T-helper 2 cell treated with Interferon-gamma antibody and Interleukin-4, amounts not matched to agents 100 ng/mL and 5 ng/mL, for 36 hours (primary cell): ENCODE measurements around the gene POP5. TPM values are rescaled to one million over a fixed set of nuclear protein-coding genes. Genes with fewer than 3 reads are reported as not detected.

Source experiments
- intact Hi-C: fragments of 100-400 bp; cut with micrococcal nuclease; formaldehyde crosslinking; loops from one replicate; pipeline ENCODE4 v1.15.1; 2023
- total RNA-seq: library from RNA; stranded (reverse); gene quantifications from 2 replicates; pipeline ENCODE4 v1.2.3, GENCODE V29; 2022

POP5 gene
- total RNA-seq, 1 donor from 2014 or later: 63.5 TPM

GRCh38 chr12:120590741-120591407, 9.7 kb upstream of the POP5 start:
- intact Hi-C loops: no loop called here

- intact Hi-C loops: no loop called here
Measured at GRCh38 chr12:120588948-120589930, 8.0 kb upstream of the POP5 start.

GRCh38 chr12:120588371-120588770, 7.2 kb upstream of the POP5 start:
- intact Hi-C loops: no loop called here

GRCh38 chr12:120586860-120587259, 5.7 kb upstream of the POP5 start:
- intact Hi-C loops: no loop called here

GRCh38 chr12:120586206-120586605, 5.0 kb upstream of the POP5 start:
- intact Hi-C loops: no loop called here

GRCh38 chr12:120584343-120585149, 3.3 kb upstream of the POP5 start:
- intact Hi-C loops: loop anchor here (1.0 to 5.0 kb wide), 4 partner anchors 47 to 917 kb away; partner anchors contain the start of genes ACADS and PRKAB1

GRCh38 chr12:120583478-120584030, 2.4 kb upstream of the POP5 start:
- intact Hi-C loops: loop anchor here (1.0 to 5.0 kb wide), 5 partner anchors 46 to 916 kb away; partner anchors contain the start of genes ACADS and PRKAB1

- intact Hi-C loops: loop anchor here (1.0 to 5.0 kb wide), 8 partner anchors 45 to 915 kb away; partner anchors contain the start of genes ACADS, COX6A1, PRKAB1 and UNC119B
Measured at GRCh38 chr12:120581998-120582397, 796 bp upstream of the POP5 start.

- intact Hi-C loops: no loop called here
Measured at GRCh38 chr12:120579179-120579578, 2.0 kb downstream of the POP5 start.

GRCh38 chr12:120574106-120574505, 7.1 kb downstream of the POP5 start:
- intact Hi-C loops: no loop called here

GRCh38 chr12:120573560-120573959, 7.6 kb downstream of the POP5 start:
- intact Hi-C loops: no loop called here

- intact Hi-C loops: no loop called here
Measured at GRCh38 chr12:120571299-120571698, 9.9 kb downstream of the POP5 start.

- intact Hi-C loops: no loop called here
Measured at GRCh38 chr12:120563495-120563894, 17.7 kb downstream of the POP5 start.

- intact Hi-C loops: no loop called here
Measured at GRCh38 chr12:120562906-120563305, 18.3 kb downstream of the POP5 start.

GRCh38 chr12:120557589-120557988, 23.6 kb downstream of the POP5 start:
- intact Hi-C loops: no loop called here

GRCh38 chr12:120554678-120555077, 26.5 kb downstream of the POP5 start:
- intact Hi-C loops: no loop called here

GRCh38 chr12:120546050-120546386, 35.2 kb downstream of the POP5 start:
- intact Hi-C loops: no loop called here

- intact Hi-C loops: no loop called here
Measured at GRCh38 chr12:120544691-120545090, 36.5 kb downstream of the POP5 start.

- intact Hi-C loops: no loop called here
Measured at GRCh38 chr12:120542166-120542565, 39.0 kb downstream of the POP5 start.

GRCh38 chr12:120540445-120540844, 40.8 kb downstream of the POP5 start:
- intact Hi-C loops: no loop called here

- intact Hi-C loops: loop anchor here (5.0 kb wide), 1 partner anchor 43 kb away; the partner anchor contains the start of gene POP5
Measured at GRCh38 chr12:120539303-120539702, 41.9 kb downstream of the POP5 start.
